MCF 10A (cell line): ENCODE measurements around the gene LCT. TPM values are rescaled to one million over a fixed set of nuclear protein-coding genes. Genes with fewer than 3 reads are reported as not detected.
"Not testable (repeated sequence)": the region's sequence is repeated elsewhere in the genome, so short reads cannot be mapped to it uniquely, and the experiment has no call there.

Experiments used
- BruUV-seq: library from RNA; stranded (reverse); fragments of 400-500 nt; replicated peaks from 2 replicates; lab custom pipeline; 2021; lab: Mats Ljungman, UMichigan
- CTCF ChIA-PET: fragments of 300-600 bp; sonication (Branson Sonifier 250); formaldehyde crosslinking; extraction: SDS; loops from one replicate; lab custom pipeline; 2021; ENCODE audit warnings: antibody characterized with exemption, inconsistent platforms; lab: Yijun Ruan, JAX
- POLR2A ChIA-PET: fragments of 300-600, 350-650 bp; sonication (Branson Sonifier 250); formaldehyde crosslinking; extraction: SDS; loops from one replicate; lab custom pipeline; 2020; ENCODE audit warnings: antibody characterized with exemption, inconsistent platforms; lab: Yijun Ruan, JAX
- DNase-seq: peaks from one replicate; pipeline ENCODE4 v3.0.0-alpha.2; 2018; ENCODE audit not compliant: unreplicated experiment
- H3K27ac Mint-ChIP-seq: one replicate; pipeline ENCODE4 v1.8.0; 2022; ENCODE audit warnings: mild to moderate bottlenecking, low read depth, mixed read lengths; ENCODE audit not compliant: unreplicated experiment
- H3K27me3 Mint-ChIP-seq: one replicate; pipeline ENCODE4 v1.8.0; 2022; ENCODE audit warnings: mixed read lengths; ENCODE audit not compliant: insufficient read depth, unreplicated experiment
- H3K36me3 Mint-ChIP-seq: one replicate; pipeline ENCODE4 v1.8.0; 2022; ENCODE audit warnings: mild to moderate bottlenecking, moderate library complexity, mixed read lengths; ENCODE audit not compliant: insufficient read depth, unreplicated experiment
- H3K4me1 Mint-ChIP-seq: one replicate; pipeline ENCODE4 v1.8.0; 2022; ENCODE audit warnings: mixed read lengths; ENCODE audit not compliant: insufficient read depth, unreplicated experiment
- H3K4me3 Mint-ChIP-seq: one replicate; pipeline ENCODE4 v1.8.0; 2022; ENCODE audit warnings: mild to moderate bottlenecking, moderate library complexity, mixed read lengths; ENCODE audit not compliant: unreplicated experiment
- H3K9me3 Mint-ChIP-seq: one replicate; pipeline ENCODE4 v1.8.0; 2022; ENCODE audit warnings: mixed read lengths; ENCODE audit not compliant: unreplicated experiment
- intact Hi-C: fragments of 100-400 bp; cut with micrococcal nuclease; formaldehyde crosslinking; loops from 2 replicates; pipeline ENCODE4 v1.14.1; 2022
- total RNA-seq: library from RNA; stranded (reverse); gene quantifications from 2 replicates; pipeline ENCODE4 v1.2.3, GENCODE V29; 2022
- TF ChIP-seq, protein P1 (sequence below): fragments of 200-600 bp; IDR thresholded peaks from one replicate; pipeline ENCODE4 v1.8.0; 2022; ENCODE audit warnings: antibody characterized with exemption, mild to moderate bottlenecking; ENCODE audit not compliant: unreplicated experiment

Gene LCT
- total RNA-seq, 1 experiment from 2014 or later = not detected

DNA sequence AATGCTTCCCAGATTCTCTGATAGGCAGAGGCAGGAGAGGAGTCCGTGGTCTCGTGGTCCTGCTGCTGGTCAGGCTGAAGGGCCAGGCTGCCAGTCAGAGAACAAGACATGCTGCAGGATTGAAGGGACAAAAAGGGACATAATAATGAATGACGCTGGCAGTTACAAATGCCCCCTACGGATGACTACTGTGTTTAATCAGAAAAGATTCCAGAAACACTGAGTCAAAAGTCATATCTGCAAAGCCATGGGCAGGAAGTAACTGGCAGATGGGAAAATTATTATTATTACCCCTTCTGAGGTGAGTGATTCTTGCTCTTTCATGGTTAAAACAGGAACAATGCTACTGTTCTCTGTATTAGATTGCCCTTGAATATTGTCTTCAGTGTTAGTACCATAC, 19.0 kb downstream of the LCT start:
- CTCF ChIA-PET = interaction anchor here (0.5 kb wide), 1 partner anchor 20 kb away, joined by 3 read pairs; no protein-coding TSS in a partner anchor
- no peaks in the 10 kb centered on the region for H3K27me3 Mint-ChIP-seq
- DNase-seq = no peak
- no peaks in the 10 kb centered on the region for H3K36me3 Mint-ChIP-seq
- no peaks in the 10 kb centered on the region for H3K4me1 Mint-ChIP-seq
- POLR2A ChIA-PET = no interaction called here
- H3K27ac Mint-ChIP-seq = no peak overlapping the region
- no peak overlapping the region for H3K4me3 Mint-ChIP-seq
- TF ChIP-seq, protein P1, sequence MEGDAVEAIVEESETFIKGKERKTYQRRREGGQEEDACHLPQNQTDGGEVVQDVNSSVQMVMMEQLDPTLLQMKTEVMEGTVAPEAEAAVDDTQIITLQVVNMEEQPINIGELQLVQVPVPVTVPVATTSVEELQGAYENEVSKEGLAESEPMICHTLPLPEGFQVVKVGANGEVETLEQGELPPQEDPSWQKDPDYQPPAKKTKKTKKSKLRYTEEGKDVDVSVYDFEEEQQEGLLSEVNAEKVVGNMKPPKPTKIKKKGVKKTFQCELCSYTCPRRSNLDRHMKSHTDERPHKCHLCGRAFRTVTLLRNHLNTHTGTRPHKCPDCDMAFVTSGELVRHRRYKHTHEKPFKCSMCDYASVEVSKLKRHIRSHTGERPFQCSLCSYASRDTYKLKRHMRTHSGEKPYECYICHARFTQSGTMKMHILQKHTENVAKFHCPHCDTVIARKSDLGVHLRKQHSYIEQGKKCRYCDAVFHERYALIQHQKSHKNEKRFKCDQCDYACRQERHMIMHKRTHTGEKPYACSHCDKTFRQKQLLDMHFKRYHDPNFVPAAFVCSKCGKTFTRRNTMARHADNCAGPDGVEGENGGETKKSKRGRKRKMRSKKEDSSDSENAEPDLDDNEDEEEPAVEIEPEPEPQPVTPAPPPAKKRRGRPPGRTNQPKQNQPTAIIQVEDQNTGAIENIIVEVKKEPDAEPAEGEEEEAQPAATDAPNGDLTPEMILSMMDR = no peak
- intact Hi-C loops = loop anchor here (5.0 kb wide), 1 partner anchor 559 kb away; no protein-coding TSS in a partner anchor
- BruUV-seq = no TSS peak
- no peaks in the 10 kb centered on the region for H3K9me3 Mint-ChIP-seq

DNA sequence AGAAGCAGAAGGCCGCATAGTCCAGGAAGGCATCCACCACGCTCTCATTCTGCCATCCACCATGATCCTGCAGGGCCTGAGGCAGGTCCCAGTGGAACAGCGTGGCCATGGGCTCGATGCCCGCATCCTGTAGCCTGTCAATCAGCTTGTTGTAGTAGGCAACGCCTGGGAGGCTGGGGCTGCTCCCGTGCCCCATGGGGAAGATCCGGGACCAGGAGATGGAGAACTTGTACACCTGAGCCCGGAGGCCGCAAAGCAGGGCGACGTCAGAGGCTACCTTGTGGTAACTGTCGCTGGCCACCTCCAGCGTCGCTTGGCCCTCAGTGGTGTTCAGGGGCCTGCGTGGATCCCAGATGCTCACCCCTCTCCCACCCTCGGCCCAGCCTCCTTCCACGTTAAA, 19.5 kb downstream of the LCT start:
- no peak for DNase-seq
- BruUV-seq = no TSS peak
- Mint-ChIP-seq H3K4me1 (no peaks in the 10 kb centered on the region), H3K27ac (no peak overlapping the region), H3K36me3 (peaks cover 4% of the 10 kb centered on the region), H3K4me3 (no peak overlapping the region), H3K9me3 (no peaks in the 10 kb centered on the region), H3K27me3 (no peaks in the 10 kb centered on the region)
- TF ChIP-seq, protein P1 = no peak
- CTCF ChIA-PET = interaction anchor here (0.6 kb wide), 1 partner anchor 289 kb away, joined by 3 read pairs; no protein-coding TSS in a partner anchor
- intact Hi-C loops = loop anchor here (5.0 kb wide), 1 partner anchor 560 kb away; no protein-coding TSS in a partner anchor
- POLR2A ChIA-PET = no interaction called here

GRCh38 chr2:135815269-135815668, 21.7 kb downstream of the LCT start:
- ChIA-PET CTCF (interaction anchor here (0.6 to 1.2 kb wide), 2 partner anchors 18 to 99 kb away, joined by 3 to 4 read pairs; no protein-coding TSS in a partner anchor), POLR2A (no interaction called here)
- H3K4me1 Mint-ChIP-seq = no peaks in the 10 kb centered on the region
- peaks cover 4% of the 10 kb centered on the region for H3K36me3 Mint-ChIP-seq
- no peak for DNase-seq
- H3K27ac Mint-ChIP-seq = no peak overlapping the region
- no TSS peak for BruUV-seq
- no peaks in the 10 kb centered on the region for H3K27me3 Mint-ChIP-seq
- no peaks in the 10 kb centered on the region for H3K9me3 Mint-ChIP-seq
- no peak overlapping the region for H3K4me3 Mint-ChIP-seq
- TF ChIP-seq, protein P1 = no peak
- intact Hi-C loops = loop anchor here (5.0 kb wide), 1 partner anchor 562 kb away; no protein-coding TSS in a partner anchor

GRCh38 chr2:135812907-135813511, 24.0 kb downstream of the LCT start:
- CTCF ChIA-PET = interaction anchor here (1.2 kb wide), 1 partner anchor 15 kb away, joined by 9 read pairs; no protein-coding TSS in a partner anchor
- POLR2A ChIA-PET = no interaction called here
- BruUV-seq = no TSS peak
- no peak overlapping the region for H3K4me3 Mint-ChIP-seq
- no peak for DNase-seq
- intact Hi-C loops = no loop called here
- H3K9me3 Mint-ChIP-seq = no peaks in the 10 kb centered on the region
- no peaks in the 10 kb centered on the region for H3K4me1 Mint-ChIP-seq
- H3K27me3 Mint-ChIP-seq = no peaks in the 10 kb centered on the region
- H3K36me3 Mint-ChIP-seq = peaks cover 4% of the 10 kb centered on the region
- TF ChIP-seq, protein P1 = no peak
- H3K27ac Mint-ChIP-seq = no peak overlapping the region

GRCh38 chr2:135807874-135808273, 29.1 kb downstream of the LCT start:
- POLR2A ChIA-PET, H3K36me3 Mint-ChIP-seq, DNase-seq: not testable (repeated sequence)

More at GRCh38 chr2:135807874-135808273, 29.1 kb downstream of the LCT start:
- BruUV-seq, H3K27ac Mint-ChIP-seq, intact Hi-C loops, H3K4me3 Mint-ChIP-seq, H3K9me3 Mint-ChIP-seq, H3K4me1 Mint-ChIP-seq, H3K27me3 Mint-ChIP-seq: not testable (repeated sequence)
- CTCF ChIA-PET = interaction anchor here (7.7 kb wide), 1 partner anchor 11 kb away, joined by 65 read pairs; no protein-coding TSS in a partner anchor
